HL-60 (cell line): ENCODE measurements around the gene TMEM129.
A peak's percentile ranks its signal among the peaks of the same experiment; 100 is the strongest.

Source experiments
- CTCF ChIP-seq: IDR thresholded peaks from one replicate; pipeline ENCODE4 v1.5.1; 2011; ENCODE audit warnings: low read length, control low read depth, inconsistent platforms; ENCODE audit not compliant: insufficient read depth
- GABPA ChIP-seq: IDR thresholded peaks from 2 replicates; pipeline ENCODE4 v1.6.1; 2012; ENCODE audit warnings: low read depth
- POLR2AphosphoS5 ChIP-seq: IDR thresholded peaks from 2 replicates; pipeline ENCODE4 v1.6.1; 2012; ENCODE audit warnings: low read depth
- REST ChIP-seq: IDR thresholded peaks from 2 replicates; pipeline ENCODE4 v1.6.1; 2012; ENCODE audit warnings: low read depth; ENCODE audit not compliant: insufficient replicate concordance

- TF ChIP-seq CTCF (no peak), POLR2AphosphoS5 (peak; percentile 48; the same call in 1 of the 2 replicates), GABPA (peak; percentile 90), REST (peak; percentile 46)
Measured at GRCh38 chr4:1721003-1721665, at the start of gene TMEM129, which contains the start of gene TACC3.
